Upper lobe of left lung (tissue), 6 donors: ENCODE measurements around the gene CMTM4. TPM values are rescaled to one million over a fixed set of nuclear protein-coding genes. Genes with fewer than 3 reads are reported as not detected.

Experiments
- ATAC-seq, 2 donors: fragments of 200-7000 bp; cut with Tn5 transposase; one replicate each; pipeline ENCODE4 v1.9.1; 2022; ENCODE audit warnings: mild to moderate bottlenecking in 2 of 2, moderate library complexity in 2 of 2; ENCODE audit not compliant: low FRiP score in 2 of 2
- DNase-seq, 2 donors: peaks; one replicate each; pipeline ENCODE4 v3.0.0-alpha.2; 2019 to 2020
- H3K27ac ChIP-seq, 4 donors: fragments of 200-600 bp; sonication (generic); one replicate each; pipeline ENCODE4 v1.5.1; 2016 to 2019
- H3K27me3 ChIP-seq, 4 donors: fragments of 200-600 bp; sonication (generic); one replicate each; pipeline ENCODE4 v1.5.1; 2017 to 2019
- H3K36me3 ChIP-seq, 4 donors: fragments of 200-600 bp; sonication (generic); one replicate each; pipeline ENCODE4 v1.5.1; 2016 to 2019
- H3K4me1 ChIP-seq, 4 donors: fragments of 200-600 bp; sonication (generic); one replicate each; pipeline ENCODE4 v1.5.1; 2018 to 2019
- H3K4me3 ChIP-seq, 4 donors: fragments of 200-600 bp; sonication (generic); one replicate each; pipeline ENCODE4 v1.5.1; 2017 to 2019; ENCODE audit warnings: mild to moderate bottlenecking in 2 of 4, moderate library complexity in 1 of 4
- H3K9me3 ChIP-seq, 4 donors: fragments of 200-600 bp; sonication (generic); one replicate each; pipeline ENCODE4 v1.5.1; 2018 to 2019
- CTCF ChIP-seq, 6 experiments: fragments of 450-650 bp in 4 of 6; fragments of 200-600 bp in 2 of 6; sonication (generic) in 2 of 6; IDR thresholded peaks; one replicate each; pipeline ENCODE4 v1.5.1; 2016 to 2019; ENCODE audit warnings: antibody characterized with exemption in 6 of 6
- EP300 ChIP-seq, 4 donors: sonication (generic); formaldehyde crosslinking; IDR thresholded peaks; one replicate each; pipeline ENCODE4 v1.5.1; 2017; ENCODE audit warnings: antibody characterized with exemption in 4 of 4, control low read depth in 2 of 4
- POLR2A ChIP-seq, 4 donors: fragments of 450-650 bp; IDR thresholded peaks; one replicate each; pipeline ENCODE4 v1.5.1; 2016 to 2017; ENCODE audit warnings: antibody characterized with exemption in 4 of 4, mild to moderate bottlenecking in 2 of 4
- POLR2AphosphoS5 ChIP-seq, 2 donors: sonication (generic); formaldehyde crosslinking; IDR thresholded peaks; one replicate each; pipeline ENCODE4 v1.5.1; 2017; ENCODE audit warnings: antibody characterized with exemption in 2 of 2
- WGBS, 2 donors: methylation state at CpG; one replicate each; pipeline ENCODE4 v1.1.5; 2017 to 2018; 5-methylcytosine and 5-hydroxymethylcytosine counted together
- total RNA-seq, 6 donors: library from RNA; depleted of rRNA in 4 of 6; stranded (reverse); fragments of >200 nt in 4 of 6; gene quantifications; one replicate each; pipeline versions ENCODE4 v1.1.0 to v1.2.1, GENCODE V29; 2016 to 2021
- donor health status: DM: no; HTN: no; CAD: no; lungs with moderate emphysema.
- donor health status: DM: no; HTN: yes; CAD: no; lungs with severe emphysema.

The CMTM4 gene
- total RNA-seq, 6 donors from 2014 or later: 35.6 to 82.1 (median 55.1) TPM

GRCh38 chr16:66623755-66624154 lies 72.8 kb downstream of the CMTM4 start:
- H3K4me3 ChIP-seq: no peak overlapping the region
- no peak overlapping the region for H3K27ac ChIP-seq
- H3K4me1 ChIP-seq: peaks cover 0 to 2% (median 0%) of the 10 kb centered on the region in 4 donors
- TF ChIP-seq CTCF (IDR thresholded peaks at IDR 0.05) (no peak), POLR2AphosphoS5 (IDR thresholded peaks at IDR 0.05) (no peak), EP300 (IDR thresholded peaks at IDR 0.05) (no peak), POLR2A (IDR thresholded peaks at IDR 0.05) (no peak)
- no peak for ATAC-seq
- H3K9me3 ChIP-seq: no peaks in the 10 kb centered on the region
- H3K36me3 ChIP-seq: peaks cover 0 to 23% (median 15%) of the 10 kb centered on the region in 4 donors
- 79 to 91% methylated on average over 3 of the region's 3 CpGs for WGBS, 2 donors
- DNase-seq: no peak
- no peaks in the 10 kb centered on the region for H3K27me3 ChIP-seq

GRCh38 chr16:66622863-66623262 lies 73.7 kb downstream of the CMTM4 start:
- Histone ChIP-seq H3K36me3 (peaks cover 0 to 23% (median 17%) of the 10 kb centered on the region in 4 donors), H3K27me3 (no peaks in the 10 kb centered on the region), H3K9me3 (no peaks in the 10 kb centered on the region), H3K4me1 (peaks cover 0 to 6% (median 0%) of the 10 kb centered on the region in 4 donors), H3K27ac (no peak overlapping the region), H3K4me3 (no peak overlapping the region)
- 58 to 69% methylated on average over 2 to 3 of the region's 3 CpGs for WGBS, 2 donors
- ATAC-seq (no peak), DNase-seq (no peak)
- no peak for TF ChIP-seq POLR2A (IDR thresholded peaks at IDR 0.05)
- TF ChIP-seq EP300 (IDR thresholded peaks at IDR 0.05): no peak
- no peak for TF ChIP-seq CTCF (IDR thresholded peaks at IDR 0.05)
- TF ChIP-seq POLR2AphosphoS5 (IDR thresholded peaks at IDR 0.05): no peak

GRCh38 chr16:66621973-66622372 lies 74.6 kb downstream of the CMTM4 start:
- 94 to 97% methylated on average over 14 of the region's 14 CpGs for WGBS, 2 donors
- Histone ChIP-seq H3K9me3 (no peaks in the 10 kb centered on the region), H3K27me3 (no peaks in the 10 kb centered on the region), H3K27ac (no peak overlapping the region), H3K36me3 (peaks cover 0 to 23% (median 17%) of the 10 kb centered on the region in 4 donors), H3K4me1 (peaks cover 0 to 6% (median 0%) of the 10 kb centered on the region in 4 donors), H3K4me3 (no peak overlapping the region)
- TF ChIP-seq CTCF (IDR thresholded peaks at IDR 0.05) (no peak), POLR2AphosphoS5 (IDR thresholded peaks at IDR 0.05) (no peak), EP300 (IDR thresholded peaks at IDR 0.05) (no peak), POLR2A (IDR thresholded peaks at IDR 0.05) (no peak)
- DNase-seq (no peak), ATAC-seq (no peak)

- no peak for TF ChIP-seq POLR2AphosphoS5 (IDR thresholded peaks at IDR 0.05)
- TF ChIP-seq POLR2A (IDR thresholded peaks at IDR 0.05): no peak
- TF ChIP-seq EP300 (IDR thresholded peaks at IDR 0.05): no peak
- TF ChIP-seq CTCF (IDR thresholded peaks at IDR 0.05): no peak
- ATAC-seq (no peak), DNase-seq (no peak)
- Histone ChIP-seq H3K27ac (no peak overlapping the region), H3K27me3 (no peaks in the 10 kb centered on the region), H3K36me3 (peaks cover 0 to 24% (median 17%) of the 10 kb centered on the region in 4 donors), H3K4me1 (peaks cover 0 to 6% (median 0%) of the 10 kb centered on the region in 4 donors), H3K9me3 (no peaks in the 10 kb centered on the region), H3K4me3 (no peak overlapping the region)
- 86 to 88% methylated on average over 6 to 8 of the region's 8 CpGs for WGBS, 2 donors
Measured at GRCh38 chr16:66620429-66620795, 76.1 kb downstream of the CMTM4 start.
